B cell (primary cell): ENCODE measurements around the gene CLASP1. TPM values are rescaled to one million over a fixed set of nuclear protein-coding genes. Genes with fewer than 3 reads are reported as not detected.

Experiments used
- ATAC-seq: fragments of 200-7000 bp; cut with Tn5 transposase; one replicate; pipeline ENCODE4 v1.10.0; 2021; ENCODE audit warnings: low read depth, mild to moderate bottlenecking, moderate number of reproducible peaks, moderate library complexity
- CTCF ChIA-PET: fragments of 350-600 bp; sonication (Branson Sonifier 250); formaldehyde crosslinking; loops from one replicate; lab custom pipeline; 2021; ENCODE audit warnings: antibody characterized with exemption, inconsistent platforms; lab: Charles Lee
- POLR2A ChIA-PET: fragments of 350-600 bp; sonication (Branson Sonifier 250); formaldehyde crosslinking; loops from one replicate; lab custom pipeline; 2021; ENCODE audit warnings: antibody characterized with exemption; lab: Charles Lee
- DNase-seq: peaks from one replicate; pipeline ENCODE4 v3.0.0; 2013
- H2AFZ ChIP-seq: 2 replicates; pipeline ENCODE4 v1.6.1; 2012; ENCODE audit warnings: mild to moderate bottlenecking, low read depth, low read length; ENCODE audit not compliant: insufficient read depth, poor library complexity, severe bottlenecking
- H3K27ac ChIP-seq, 2 donors: 1 replicate in 1 of 2; 2 replicates in 1 of 2; pipeline ENCODE4 v1.5.1; 2012 to 2013; ENCODE audit warnings: low read length in 2 of 2, mild to moderate bottlenecking in 2 of 2, moderate library complexity in 1 of 2
- H3K27me3 ChIP-seq, 4 experiments: fragments of 200-600 bp in 1 of 4; sonication (generic) in 1 of 4; replicated peaks in 1 of 4; 1 replicate in 2 of 4; 2 replicates in 2 of 4; pipeline versions ENCODE4 v1.6.1 to v1.7.0; 2013 to 2016; ENCODE audit warnings: low read length in 3 of 4, mild to moderate bottlenecking in 2 of 4, mixed read lengths in 1 of 4, moderate library complexity in 1 of 4; ENCODE audit not compliant: insufficient read depth in 4 of 4, control insufficient read depth in 3 of 4; ENCODE audit errors: control extremely low read depth in 1 of 4
- H3K36me3 ChIP-seq, 2 experiments: replicated peaks in 1 of 2; 1 replicate in 1 of 2; 2 replicates in 1 of 2; pipeline versions ENCODE4 v1.6.1 to v1.7.1; 2013; ENCODE audit warnings: low read length in 1 of 2; ENCODE audit not compliant: insufficient read depth in 2 of 2, control insufficient read depth in 1 of 2; ENCODE audit errors: control extremely low read depth in 1 of 2, extremely low read depth in 1 of 2
- H3K4me1 ChIP-seq, 2 donors: fragments of 200-600 bp in 1 of 2; sonication (generic) in 1 of 2; 1 replicate in 1 of 2; 2 replicates in 1 of 2; pipeline versions ENCODE4 v1.5.1 to v1.6.1; 2013 to 2017; ENCODE audit warnings: low read length in 2 of 2; ENCODE audit not compliant: control insufficient read depth in 2 of 2, insufficient read depth in 2 of 2
- H3K4me2 ChIP-seq: replicated peaks from 2 replicates; pipeline ENCODE3; 2012; ENCODE audit warnings: mild to moderate bottlenecking, low read depth, low read length; ENCODE audit not compliant: poor library complexity, severe bottlenecking
- H3K4me3 ChIP-seq, 5 experiments: fragments of 200-600 bp in 1 of 5; sonication (generic) in 1 of 5; 1 replicate in 3 of 5; 2 replicates in 2 of 5; pipeline versions ENCODE4 v1.5.1 to v1.7.0; 2011 to 2016; ENCODE audit warnings: low read length in 4 of 5, mild to moderate bottlenecking in 4 of 5, low read depth in 2 of 5, control low read depth in 1 of 5, moderate library complexity in 1 of 5; ENCODE audit not compliant: insufficient read depth in 1 of 5; ENCODE audit errors: control extremely low read depth in 1 of 5, extremely low read depth in 1 of 5
- H3K79me2 ChIP-seq: fragments of 200-600 bp; sonication (generic); one replicate; pipeline ENCODE4 v1.6.0; 2016; ENCODE audit warnings: low read length; ENCODE audit not compliant: control insufficient read depth, insufficient read depth
- H3K9ac ChIP-seq: fragments of 200-600 bp; sonication (generic); 2 replicates; pipeline ENCODE4 v1.6.1; 2017; ENCODE audit warnings: mild to moderate bottlenecking, low read length, moderate library complexity
- H3K9me3 ChIP-seq, 3 donors: one replicate each; pipeline versions ENCODE4 v1.6.1 to v1.7.1; 2013; ENCODE audit warnings: low read length in 2 of 3; ENCODE audit not compliant: control insufficient read depth in 2 of 3, insufficient read depth in 1 of 3; ENCODE audit errors: control extremely low read depth in 1 of 3
- H4K20me1 ChIP-seq: 2 replicates; pipeline ENCODE4 v1.6.0; 2012; ENCODE audit warnings: mild to moderate bottlenecking, low read length; ENCODE audit not compliant: insufficient read depth, control insufficient read depth, poor library complexity, severe bottlenecking
- H3K27ac Mint-ChIP-seq: one replicate; pipeline ENCODE4 v1.8.0; 2021; ENCODE audit warnings: mixed read lengths
- H3K27me3 Mint-ChIP-seq: one replicate; pipeline ENCODE4 v1.8.0; 2021; ENCODE audit warnings: mixed read lengths
- H3K4me1 Mint-ChIP-seq: one replicate; pipeline ENCODE4 v1.8.0; 2021; ENCODE audit warnings: mixed read lengths
- H3K4me3 Mint-ChIP-seq: one replicate; pipeline ENCODE4 v1.8.0; 2021; ENCODE audit warnings: mixed read lengths
- H3K9me3 Mint-ChIP-seq: one replicate; pipeline ENCODE4 v1.8.0; 2022; ENCODE audit warnings: mixed read lengths; ENCODE audit not compliant: insufficient read depth
- CTCF ChIP-seq: fragments of 200-600 bp; IDR thresholded peaks from one replicate; pipeline ENCODE4 v1.8.0; 2022; ENCODE audit warnings: antibody characterized with exemption, mild to moderate bottlenecking
- EZH2 ChIP-seq: IDR thresholded peaks from 2 replicates; pipeline ENCODE4 v1.6.1; 2012; ENCODE audit warnings: borderline replicate concordance, low read depth, mild to moderate bottlenecking, moderate library complexity, low read length; ENCODE audit not compliant: insufficient read depth, poor library complexity, severe bottlenecking
- WGBS: methylation state at CpG from one replicate; pipeline ENCODE4 v1.1.5; 2013; ENCODE audit warnings: missing lambda C conversion rate; ENCODE audit not compliant: insufficient coverage; 5-methylcytosine and 5-hydroxymethylcytosine counted together
- intact Hi-C: fragments of 100-400 bp; cut with micrococcal nuclease; formaldehyde crosslinking; loops from one replicate; pipeline ENCODE4 v1.10.0; 2022
- polyA plus RNA-seq: library from polyadenylated mRNA; depleted of rRNA; stranded (reverse); fragments of >200 nt; gene quantifications from 2 replicates; pipeline ENCODE4 v1.2.3, GENCODE V29; 2012
- total RNA-seq, 2 donors: library from RNA; stranded (reverse); fragments of 120-200 nt in 1 of 2; gene quantifications; 1 replicate in 1 of 2; 2 replicates in 1 of 2; pipeline versions ENCODE4 v1.2.3 to v1.2.4, GENCODE V29; 2013 to 2022

CLASP1 gene
- total and polyA plus RNA-seq, 2 donors (not counting 1 experiment from before 2014, with no cell fraction given), result 8.7 to 88.0 TPM

- H3K27ac Mint-ChIP-seq, result no peak overlapping the region
- H3K9me3 Mint-ChIP-seq, result no peaks in the 10 kb centered on the region
- ATAC-seq, result no peak
- Histone ChIP-seq H3K4me3 (no peak overlapping the region), H3K9ac (no peak overlapping the region), H3K79me2 (no peaks in the 10 kb centered on the region), H3K4me1 (no peaks in the 10 kb centered on the region), H3K36me3 (peaks cover 2 to 42% of the 10 kb centered on the region in 2 experiments), H3K4me2 (no peak overlapping the region), H3K9me3 (no peaks in the 10 kb centered on the region), H3K27ac (no peak overlapping the region), H4K20me1 (no peaks in the 10 kb centered on the region), H3K27me3 (no peaks in the 10 kb centered on the region), H2AFZ (no peak overlapping the region)
- ChIA-PET POLR2A (no interaction called here), CTCF (no interaction called here)
- H3K27me3 Mint-ChIP-seq, result no peaks in the 10 kb centered on the region
- DNase-seq, result no peak
- H3K4me3 Mint-ChIP-seq, result no peak overlapping the region
- intact Hi-C loops, result no loop called here
- WGBS, result 100% methylated on average over 1 of the region's 4 CpGs
- no peaks in the 10 kb centered on the region for H3K4me1 Mint-ChIP-seq
- TF ChIP-seq EZH2, result no peak
- TF ChIP-seq CTCF, result no peak
Measured at GRCh38 chr2:121340926-121341325, 308.3 kb downstream of the CLASP1 start.

- ChIA-PET CTCF (no interaction called here), POLR2A (no interaction called here)
- no peak for ATAC-seq
- 93% methylated on average over 20 of the region's 20 CpGs for WGBS
- TF ChIP-seq EZH2 (no peak), CTCF (no peak)
- Histone ChIP-seq H3K9me3 (no peaks in the 10 kb centered on the region), H3K27ac (no peak overlapping the region), H3K27me3 (no peaks in the 10 kb centered on the region), H3K79me2 (no peaks in the 10 kb centered on the region), H2AFZ (no peak overlapping the region), H3K4me3 (no peak overlapping the region), H3K4me2 (no peak overlapping the region), H3K4me1 (no peaks in the 10 kb centered on the region), H4K20me1 (no peaks in the 10 kb centered on the region), H3K36me3 (peaks cover 0 to 23% of the 10 kb centered on the region in 2 experiments), H3K9ac (no peak overlapping the region)
- Mint-ChIP-seq H3K4me1 (no peaks in the 10 kb centered on the region), H3K27me3 (no peaks in the 10 kb centered on the region), H3K27ac (no peak overlapping the region), H3K9me3 (no peaks in the 10 kb centered on the region), H3K4me3 (no peak overlapping the region)
- DNase-seq, result no peak
- intact Hi-C loops, result no loop called here
Measured at GRCh38 chr2:121338281-121338680, 311.0 kb downstream of the CLASP1 start.
